ENCODE data around the gene BDKRB1.

The BDKRB1 gene

GRCh38 chr14:96294246-96294645 is 38.2 kb downstream of the BDKRB1 start:
- peaks cover 8% of the 10 kb centered on the region for H3K36me3 Mint-ChIP-seq
- H3K4me3 Mint-ChIP-seq: no peak overlapping the region
- no peak for DNase-seq
- CTCF ChIA-PET: no interaction called here
- H3K4me1 Mint-ChIP-seq: no peaks in the 10 kb centered on the region
- H3K9me3 Mint-ChIP-seq: no peaks in the 10 kb centered on the region
- H3K27ac Mint-ChIP-seq: no peak overlapping the region
- H3K27me3 Mint-ChIP-seq: no peaks in the 10 kb centered on the region

- DNase-seq: no peak
- CTCF ChIA-PET: interaction anchor here (0.6 to 2.2 kb wide), 10 partner anchors 11 to 1518 kb away, joined by 3 to 9 read pairs (median 4); no protein-coding TSS in a partner anchor
- Mint-ChIP-seq H3K9me3 (no peaks in the 10 kb centered on the region), H3K27me3 (no peaks in the 10 kb centered on the region), H3K36me3 (peaks cover 4% of the 10 kb centered on the region), H3K4me3 (no peak overlapping the region), H3K4me1 (no peaks in the 10 kb centered on the region), H3K27ac (no peak overlapping the region)
Observed at GRCh38 chr14:96297000-96297399, 41.0 kb downstream of the BDKRB1 start.

GRCh38 chr14:96297997-96298515 is 42.0 kb downstream of the BDKRB1 start:
- H3K27me3 Mint-ChIP-seq: no peaks in the 10 kb centered on the region
- H3K36me3 Mint-ChIP-seq: peaks cover 6% of the 10 kb centered on the region
- H3K4me3 Mint-ChIP-seq: no peak overlapping the region
- H3K4me1 Mint-ChIP-seq: no peaks in the 10 kb centered on the region
- CTCF ChIA-PET: interaction anchor here (1.7 to 2.2 kb wide), 4 partner anchors 10 to 126 kb away, joined by 4 to 9 read pairs (median 8); no protein-coding TSS in a partner anchor
- no peak for DNase-seq
- H3K9me3 Mint-ChIP-seq: no peaks in the 10 kb centered on the region
- no peak overlapping the region for H3K27ac Mint-ChIP-seq

- no peaks in the 10 kb centered on the region for H3K4me1 Mint-ChIP-seq
- peaks cover 5% of the 10 kb centered on the region for H3K36me3 Mint-ChIP-seq
- no peaks in the 10 kb centered on the region for H3K27me3 Mint-ChIP-seq
- no peaks in the 10 kb centered on the region for H3K9me3 Mint-ChIP-seq
- CTCF ChIA-PET: interaction anchor here (1.0 to 1.7 kb wide), 2 partner anchors 124 to 127 kb away, joined by 3 to 6 read pairs; no protein-coding TSS in a partner anchor
- H3K27ac Mint-ChIP-seq: no peak overlapping the region
- H3K4me3 Mint-ChIP-seq: no peak overlapping the region
- no peak for DNase-seq
Observed at GRCh38 chr14:96299441-96299840, 43.4 kb downstream of the BDKRB1 start.

- no peak overlapping the region for H3K4me3 Mint-ChIP-seq
- CTCF ChIA-PET: no interaction called here
- no peak overlapping the region for H3K27ac Mint-ChIP-seq
- no peaks in the 10 kb centered on the region for H3K9me3 Mint-ChIP-seq
- H3K27me3 Mint-ChIP-seq: no peaks in the 10 kb centered on the region
- H3K4me1 Mint-ChIP-seq: no peaks in the 10 kb centered on the region
- H3K36me3 Mint-ChIP-seq: peaks cover 8% of the 10 kb centered on the region
- no peak for DNase-seq
Observed at GRCh38 chr14:96303981-96304380, 48.0 kb downstream of the BDKRB1 start.

GRCh38 chr14:96304956-96305355 is 48.9 kb downstream of the BDKRB1 start:
- no peak for DNase-seq
- Mint-ChIP-seq H3K9me3 (no peaks in the 10 kb centered on the region), H3K4me3 (no peak overlapping the region), H3K4me1 (no peaks in the 10 kb centered on the region), H3K36me3 (peaks cover 12% of the 10 kb centered on the region), H3K27me3 (no peaks in the 10 kb centered on the region), H3K27ac (no peak overlapping the region)
- CTCF ChIA-PET: no interaction called here

- no peaks in the 10 kb centered on the region for H3K4me1 Mint-ChIP-seq
- no peaks in the 10 kb centered on the region for H3K27me3 Mint-ChIP-seq
- H3K9me3 Mint-ChIP-seq: no peaks in the 10 kb centered on the region
- CTCF ChIA-PET: interaction anchor here (0.6 to 2.3 kb wide), 3 partner anchors 10 to 216 kb away, joined by 3 to 9 read pairs (median 4); no protein-coding TSS in a partner anchor
- no peak for DNase-seq
- H3K27ac Mint-ChIP-seq: no peak overlapping the region
- peaks cover 19% of the 10 kb centered on the region for H3K36me3 Mint-ChIP-seq
- H3K4me3 Mint-ChIP-seq: no peak overlapping the region
Observed at GRCh38 chr14:96307434-96307833, 51.4 kb downstream of the BDKRB1 start.

GRCh38 chr14:96309133-96309895 is 53.3 kb downstream of the BDKRB1 start:
- Mint-ChIP-seq H3K4me3 (no peak overlapping the region), H3K36me3 (peaks cover 22% of the 10 kb centered on the region), H3K27ac (no peak overlapping the region), H3K27me3 (no peaks in the 10 kb centered on the region), H3K4me1 (no peaks in the 10 kb centered on the region), H3K9me3 (no peaks in the 10 kb centered on the region)
- DNase-seq: no peak
- CTCF ChIA-PET: interaction anchor here (2.3 kb wide), 1 partner anchor 11 kb away, joined by 9 read pairs; no protein-coding TSS in a partner anchor

GRCh38 chr14:96309896-96310330 is 53.9 kb downstream of the BDKRB1 start:
- H3K4me1 Mint-ChIP-seq: no peaks in the 10 kb centered on the region
- DNase-seq: no peak
- CTCF ChIA-PET: no interaction called here
- peaks cover 23% of the 10 kb centered on the region for H3K36me3 Mint-ChIP-seq
- H3K4me3 Mint-ChIP-seq: no peak overlapping the region
- no peaks in the 10 kb centered on the region for H3K27me3 Mint-ChIP-seq
- H3K27ac Mint-ChIP-seq: no peak overlapping the region
- H3K9me3 Mint-ChIP-seq: no peaks in the 10 kb centered on the region

GRCh38 chr14:96310906-96311305 is 54.9 kb downstream of the BDKRB1 start:
- CTCF ChIA-PET: interaction anchor here (2.2 kb wide), 1 partner anchor 17 kb away, joined by 5 read pairs; no protein-coding TSS in a partner anchor
- no peak overlapping the region for H3K4me3 Mint-ChIP-seq
- no peak overlapping the region for H3K27ac Mint-ChIP-seq
- H3K27me3 Mint-ChIP-seq: no peaks in the 10 kb centered on the region
- peaks cover 32% of the 10 kb centered on the region for H3K36me3 Mint-ChIP-seq
- no peaks in the 10 kb centered on the region for H3K4me1 Mint-ChIP-seq
- no peaks in the 10 kb centered on the region for H3K9me3 Mint-ChIP-seq
- no peak for DNase-seq
